OCI-M1 (cell line): ENCODE data around the gene DNAH7.

Experiments
- DNase-seq: peaks from one replicate; lab custom pipeline; 2025; lab: John Stamatoyannopoulos, UW

DNAH7 gene

GRCh38 chr2:195863121-195863520 is 205.5 kb downstream of the DNAH7 start:
- no peak for DNase-seq

- DNase-seq: no peak
Measured at GRCh38 chr2:195861821-195862220, 206.8 kb downstream of the DNAH7 start.

GRCh38 chr2:195859513-195859912 is 209.1 kb downstream of the DNAH7 start:
- no peak for DNase-seq

- no peak for DNase-seq
Measured at GRCh38 chr2:195857132-195857531, 211.5 kb downstream of the DNAH7 start.

- DNase-seq: no peak
Measured at GRCh38 chr2:195850764-195851163, 217.9 kb downstream of the DNAH7 start.

GRCh38 chr2:195848119-195848899 is 220.3 kb downstream of the DNAH7 start:
- DNase-seq: peak; percentile 65

- peak; percentile 25 for DNase-seq
Measured at GRCh38 chr2:195842932-195843331, 225.7 kb downstream of the DNAH7 start.

- DNase-seq: no peak
Measured at GRCh38 chr2:195838002-195838401, 230.6 kb downstream of the DNAH7 start.

- no peak for DNase-seq
Measured at GRCh38 chr2:195836002-195836401, 232.6 kb downstream of the DNAH7 start.

GRCh38 chr2:195834836-195835235 is 233.8 kb downstream of the DNAH7 start:
- DNase-seq: no peak

- DNase-seq: no peak
Measured at GRCh38 chr2:195830968-195831950, 237.4 kb downstream of the DNAH7 start.

GRCh38 chr2:195824478-195824877 is 244.2 kb downstream of the DNAH7 start:
- no peak for DNase-seq

- DNase-seq: no peak
Measured at GRCh38 chr2:195823206-195823605, 245.4 kb downstream of the DNAH7 start.

- DNase-seq: no peak
Measured at GRCh38 chr2:195821566-195821932, 247.1 kb downstream of the DNAH7 start.

- peak; percentile 10 for DNase-seq
Measured at GRCh38 chr2:195820867-195821565, 247.6 kb downstream of the DNAH7 start.

- DNase-seq: peak; percentile 50
Measured at GRCh38 chr2:195820373-195820772, 248.3 kb downstream of the DNAH7 start.

GRCh38 chr2:195819276-195819675 is 249.4 kb downstream of the DNAH7 start:
- no peak for DNase-seq

GRCh38 chr2:195818526-195818925 is 250.1 kb downstream of the DNAH7 start:
- DNase-seq: no peak

- DNase-seq: peak; percentile 27
Measured at GRCh38 chr2:195818106-195818505, 250.5 kb downstream of the DNAH7 start.

GRCh38 chr2:195815083-195815482 is 253.6 kb downstream of the DNAH7 start:
- no peak for DNase-seq

- no peak for DNase-seq
Measured at GRCh38 chr2:195813421-195813820, 255.2 kb downstream of the DNAH7 start.

GRCh38 chr2:195810340-195811098 is 258.1 kb downstream of the DNAH7 start:
- DNase-seq: no peak
